Kidney (tissue), 14 donors: ENCODE results near the gene RELA. TPM values are rescaled to one million over a fixed set of nuclear protein-coding genes. Genes with fewer than 3 reads are reported as not detected.
"Not testable (repeated sequence)": the region's sequence is repeated elsewhere in the genome, so short reads cannot be mapped to it uniquely, and the experiment has no call there.

ENCODE experiments used
- DNase-seq, 5 donors: peaks; one replicate each; pipeline ENCODE4 v3.0.0-alpha.2; 2013 to 2020
- FAIRE-seq: peaks from 2 replicates; lab custom pipeline; 2012; peaks lifted over from hg19 to GRCh38; lab: Jason Lieb, UNC
- H3K27ac ChIP-seq, 2 donors: one replicate each; pipeline ENCODE4 v1.7.0; 2013; ENCODE audit warnings: low read depth in 2 of 2, low read length in 2 of 2, inconsistent platforms in 1 of 2
- H3K27me3 ChIP-seq: one replicate; pipeline ENCODE4 v1.7.1; 2013; ENCODE audit warnings: low read length, inconsistent platforms; ENCODE audit not compliant: control insufficient read depth, insufficient read depth
- H3K36me3 ChIP-seq, 3 donors: one replicate each; pipeline versions ENCODE4 v1.7.0 to v1.7.1; 2013; ENCODE audit warnings: low read length in 3 of 3, control low read depth in 1 of 3, inconsistent platforms in 1 of 3; ENCODE audit not compliant: insufficient read depth in 3 of 3, control insufficient read depth in 2 of 3
- H3K4me1 ChIP-seq, 3 donors: one replicate each; pipeline versions ENCODE4 v1.7.0 to v1.7.1; 2013; ENCODE audit warnings: low read length in 3 of 3, inconsistent platforms in 1 of 3, low read depth in 1 of 3; ENCODE audit not compliant: control insufficient read depth in 2 of 3, insufficient read depth in 2 of 3
- H3K4me3 ChIP-seq, 3 donors: one replicate each; pipeline versions ENCODE4 v1.7.0 to v1.8.1; 2013; ENCODE audit warnings: low read length in 3 of 3, control low read depth in 1 of 3, inconsistent platforms in 1 of 3
- H3K9ac ChIP-seq, 3 donors: one replicate each; pipeline versions ENCODE4 v1.7.0 to v1.7.1; 2013; ENCODE audit warnings: low read length in 3 of 3, control low read depth in 1 of 3, inconsistent platforms in 1 of 3
- H3K9me3 ChIP-seq, 3 donors: one replicate each; pipeline versions ENCODE4 v1.7.0 to v1.7.1; 2013; ENCODE audit warnings: low read length in 3 of 3, control low read depth in 1 of 3, inconsistent platforms in 1 of 3; ENCODE audit not compliant: control insufficient read depth in 2 of 3, insufficient read depth in 1 of 3
- CTCF ChIP-seq: IDR thresholded peaks from 3 replicates; pipeline ENCODE4 v1.5.1; 2012; ENCODE audit warnings: mild to moderate bottlenecking, moderate library complexity, borderline replicate concordance; ENCODE audit not compliant: insufficient read depth; ENCODE audit errors: extremely low read depth
- intact Hi-C: fragments of 100-400 bp; cut with DNase I; formaldehyde crosslinking; loops from one replicate; pipeline ENCODE4 v1.11.1; 2022
- polyA plus RNA-seq: library from polyadenylated mRNA; stranded (reverse); fragments of 350-450 nt; fragmentation: Illumina TruSeq; extraction: RNeasy Lipid Tissue Mini Kit (QIAGEN cat#74804); gene quantifications from one replicate; pipeline ENCODE4 v1.2.3, GENCODE V29; 2014; ENCODE audit warnings: low read depth, low replicate concordance; ENCODE audit not compliant: insufficient read depth
- total RNA-seq: library from RNA; stranded (reverse); fragmentation: NEBNext Ultra II Directional; extraction: Animal tissue kit (Norgen Biotek cat#: 25700); gene quantifications from one replicate; pipeline ENCODE4 v1.2.1, GENCODE V29; 2021
- donor health status: control.
- donor health status: control.
- donor health status: control.
- donor health status: control.
- donor health status: control.
- donor health status: DM: yes; HTN: yes; CAD: no.
- donor health status: Normal renal cell carcinoma (clear cell type).

The RELA gene
- total and polyA plus RNA-seq, 2 donors from 2014 or later = 34.8 to 81.6 TPM

GRCh38 chr11:65710421-65710820, 47.7 kb upstream of the RELA start:
- TF ChIP-seq CTCF = no peak
- Histone ChIP-seq H3K9ac (no peak overlapping the region), H3K4me3 (no peak overlapping the region), H3K36me3 (peaks cover 10 to 21% (median 16%) of the 10 kb centered on the region in 3 donors), H3K27ac (no peak overlapping the region), H3K9me3 (no peaks in the 10 kb centered on the region), H3K27me3 (no peaks in the 10 kb centered on the region), H3K4me1 (peaks cover 0 to 7% (median 0%) of the 10 kb centered on the region in 3 donors)
- FAIRE-seq = no peak
- DNase-seq = no peak
- intact Hi-C loops = loop anchor here (10.0 kb wide), 1 partner anchor 104 kb away; no protein-coding TSS in a partner anchor

DNA sequence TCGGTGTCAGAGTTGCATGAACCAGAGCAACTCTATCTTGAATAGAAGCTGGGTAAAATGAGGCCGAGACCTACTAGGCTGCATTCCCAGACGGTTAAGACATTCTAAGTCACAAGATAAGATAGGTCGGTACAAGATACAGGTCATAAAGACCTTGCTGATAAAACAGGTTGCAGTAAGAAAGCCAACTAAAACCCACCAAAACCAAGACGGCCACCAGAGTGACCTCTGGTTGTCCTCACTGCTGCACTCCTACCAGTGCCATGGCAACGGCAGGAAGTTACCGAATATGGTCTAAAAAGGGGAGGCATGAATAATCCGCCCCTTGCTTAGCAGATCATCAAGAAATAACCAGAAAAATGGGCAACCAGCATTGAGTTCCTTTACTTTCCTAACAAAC, 46.9 kb upstream of the RELA start:
- no peak for FAIRE-seq

DNA sequence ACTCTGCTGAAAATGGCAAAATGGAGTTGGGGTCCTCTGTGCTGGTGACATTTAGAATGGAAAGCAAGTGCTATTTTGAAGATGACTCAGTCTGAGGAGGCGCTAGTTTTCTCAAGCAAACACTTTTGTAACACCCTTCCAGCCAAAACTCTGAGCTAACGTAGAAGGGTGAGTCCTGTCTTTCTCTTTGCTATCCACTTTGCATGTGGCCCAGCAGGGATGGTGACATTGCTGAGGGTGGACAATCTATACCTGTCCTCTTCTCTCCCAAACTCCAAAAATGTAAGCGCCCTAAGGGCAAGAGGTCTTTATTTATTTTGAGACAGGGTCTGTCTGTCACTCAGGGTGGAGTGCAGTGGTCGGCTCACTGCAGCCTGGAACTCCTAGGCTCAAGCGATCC, 45.7 kb upstream of the RELA start:
- intact Hi-C loops = loop anchor here (10.0 kb wide), 1 partner anchor 126 kb away; the partner anchor contains the start of gene SNX32
- Histone ChIP-seq H3K9me3 (no peaks in the 10 kb centered on the region), H3K36me3 (peaks cover 0 to 2% (median 1%) of the 10 kb centered on the region in 3 donors), H3K27me3 (no peaks in the 10 kb centered on the region), H3K4me3 (no peak overlapping the region), H3K27ac (no peak overlapping the region), H3K4me1 (peaks cover 0 to 7% (median 0%) of the 10 kb centered on the region in 3 donors), H3K9ac (no peak overlapping the region)
- no peak for TF ChIP-seq CTCF
- FAIRE-seq (no peak), DNase-seq (no peak)

More for the DNA sequence above, 46.9 kb upstream of the RELA start:
- Histone ChIP-seq H3K9ac (no peak overlapping the region), H3K4me1 (peaks cover 0 to 7% (median 0%) of the 10 kb centered on the region in 3 donors), H3K27me3 (no peaks in the 10 kb centered on the region), H3K27ac (no peak overlapping the region), H3K9me3 (no peaks in the 10 kb centered on the region), H3K4me3 (no peak overlapping the region), H3K36me3 (peaks cover 5 to 13% (median 9%) of the 10 kb centered on the region in 3 donors)
- TF ChIP-seq CTCF = no peak
- DNase-seq = no peak
- intact Hi-C loops = loop anchor here (10.0 kb wide), 2 partner anchors 105 to 125 kb away; partner anchors contain the start of gene SNX32

DNA sequence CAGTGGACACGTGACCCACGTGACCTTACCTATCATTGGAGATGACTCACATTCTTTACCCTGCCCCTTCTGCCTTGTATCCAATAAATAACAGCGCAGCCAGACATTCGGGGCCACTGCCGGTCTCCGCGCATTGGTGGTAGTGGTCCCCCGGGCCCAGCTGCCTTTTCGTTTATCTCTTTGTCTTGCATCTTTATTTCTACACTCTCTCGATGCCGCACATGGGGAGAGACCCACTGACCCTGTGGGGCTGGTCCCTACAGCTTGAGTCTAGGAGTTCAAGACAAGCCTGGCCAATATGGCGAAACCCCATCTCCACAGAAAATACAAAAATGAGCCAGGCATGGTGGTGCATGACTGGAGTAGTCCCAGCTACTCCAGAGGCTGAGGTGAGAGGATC, 44.3 kb upstream of the RELA start:
- not testable (repeated sequence) for H3K27ac ChIP-seq, DNase-seq, H3K27me3 ChIP-seq, H3K9me3 ChIP-seq, FAIRE-seq, H3K36me3 ChIP-seq, H3K4me3 ChIP-seq, H3K9ac ChIP-seq, H3K4me1 ChIP-seq
- intact Hi-C loops = loop anchor here (10.0 kb wide), 1 partner anchor 128 kb away; the partner anchor contains the start of gene SNX32
